HEK293T (cell line): ENCODE data around the gene CELA2A.

Experiments
- CTCF ChIA-PET: fragments of 350-600 bp; formaldehyde crosslinking; extraction: SDS; loops from one replicate; lab custom pipeline; 2021; ENCODE audit warnings: antibody characterized with exemption, inconsistent platforms; lab: Yijun Ruan, JAX
- POLR2A ChIA-PET: fragments of 350-600 bp; formaldehyde crosslinking; extraction: SDS; loops from one replicate; lab custom pipeline; 2020; ENCODE audit warnings: antibody characterized with exemption, inconsistent platforms; lab: Yijun Ruan, JAX
- DNase-seq: peaks from one replicate; pipeline ENCODE4 v3.0.0; 2012; ENCODE audit warnings: mixed read lengths; ENCODE audit errors: extremely low spot score
- ARNT ChIP-seq: fragments of 450-650 bp; IDR thresholded peaks from 2 replicates; pipeline ENCODE4 v1.6.1; 2017; ENCODE audit warnings: mild to moderate bottlenecking
- BHLHE40 ChIP-seq: fragments of 450-650 bp; IDR thresholded peaks from 2 replicates; pipeline ENCODE4 v1.6.1; 2016; ENCODE audit warnings: mild to moderate bottlenecking, moderate library complexity, borderline replicate concordance
- CTBP1 ChIP-seq: fragments of 450-650 bp; IDR thresholded peaks from 2 replicates; pipeline ENCODE4 v1.6.1; 2016; ENCODE audit warnings: borderline replicate concordance
- ELF4 ChIP-seq: fragments of 450-650 bp; IDR thresholded peaks from 2 replicates; pipeline ENCODE4 v1.6.1; 2017; ENCODE audit warnings: antibody characterized with exemption
- FOXA1 ChIP-seq: fragments of 450-650 bp; IDR thresholded peaks from 2 replicates; pipeline ENCODE4 v1.6.1; 2016; ENCODE audit warnings: mild to moderate bottlenecking
- FOXK2 ChIP-seq: fragments of 450-650 bp; IDR thresholded peaks from 2 replicates; pipeline ENCODE4 v1.6.1; 2016; ENCODE audit warnings: mild to moderate bottlenecking
- FOXM1 ChIP-seq: fragments of 450-650 bp; IDR thresholded peaks from 2 replicates; pipeline ENCODE4 v1.6.1; 2017; ENCODE audit warnings: mild to moderate bottlenecking, borderline replicate concordance
- HDGF ChIP-seq: fragments of 450-650 bp; IDR thresholded peaks from 2 replicates; pipeline ENCODE4 v1.6.1; 2017; ENCODE audit warnings: antibody characterized with exemption, borderline replicate concordance
- L3MBTL2 ChIP-seq: fragments of 450-650 bp; conservative IDR thresholded peaks from 2 replicates; pipeline ENCODE4 v1.6.1; 2016; ENCODE audit warnings: mild to moderate bottlenecking
- LEF1 ChIP-seq: fragments of 450-650 bp; IDR thresholded peaks from 2 replicates; pipeline ENCODE4 v1.6.1; 2017; ENCODE audit warnings: mild to moderate bottlenecking, borderline replicate concordance
- NFRKB ChIP-seq: fragments of 450-650 bp; IDR thresholded peaks from 2 replicates; pipeline ENCODE4 v1.6.1; 2016; ENCODE audit warnings: mild to moderate bottlenecking, moderate library complexity
- SP1 ChIP-seq: fragments of 450-650 bp; IDR thresholded peaks from 2 replicates; pipeline ENCODE4 v1.6.1; 2017
- SUZ12 ChIP-seq: fragments of 450-650 bp; IDR thresholded peaks from 2 replicates; pipeline ENCODE4 v1.6.1; 2016; ENCODE audit warnings: mild to moderate bottlenecking
- TARDBP ChIP-seq: fragments of 450-650 bp; IDR thresholded peaks from 2 replicates; pipeline ENCODE4 v1.6.1; 2016
- ZNF384 ChIP-seq: fragments of 450-650 bp; IDR thresholded peaks from 2 replicates; pipeline ENCODE4 v1.6.1; 2016
- TF ChIP-seq, protein P1 (sequence below): fragments of 450-650 bp; IDR thresholded peaks from 2 replicates; pipeline ENCODE4 v1.6.1; 2016

CELA2A gene

DNA sequence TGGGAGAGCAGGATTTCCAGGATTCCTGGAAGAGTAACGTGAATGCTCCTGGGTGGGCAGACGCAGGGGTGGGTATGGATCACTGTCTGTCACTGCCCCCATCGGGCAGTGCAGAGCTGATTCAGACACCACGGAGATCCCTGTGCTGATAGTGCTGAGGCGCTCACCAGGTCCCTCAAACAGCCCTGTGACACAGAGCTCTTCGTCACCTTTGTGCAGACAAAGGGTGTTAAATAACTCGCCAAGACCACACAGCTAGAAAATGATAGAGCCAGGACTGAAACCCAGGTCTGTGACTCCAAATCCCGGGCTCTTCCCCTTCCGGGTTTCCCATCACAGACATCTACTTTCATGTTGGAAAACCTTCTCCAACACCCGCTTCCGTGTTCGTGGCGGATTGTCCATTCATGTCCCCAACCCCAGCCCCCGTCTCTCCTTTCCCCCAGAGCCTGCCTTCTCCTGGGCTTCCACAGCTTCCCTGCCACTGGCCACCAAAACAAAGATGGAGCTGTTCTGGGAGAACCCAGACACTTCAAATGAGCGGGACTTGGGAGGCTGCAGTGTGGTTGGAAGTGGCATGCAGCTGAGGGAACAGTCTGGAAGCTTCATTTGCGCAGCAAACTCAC lies 44.2 kb upstream of the CELA2A start:
- POLR2A ChIA-PET: no interaction called here
- DNase-seq: no peak
- TF ChIP-seq TARDBP (no peak), SUZ12 (no peak), ARNT (no peak), FOXA1 (no peak), FOXM1 (no peak), SP1 (no peak), NFRKB (no peak), CTBP1 (no peak), ZNF384 (no peak), FOXK2 (no peak), LEF1 (no peak), HDGF (no peak), BHLHE40 (no peak), ELF4 (no peak), L3MBTL2 (no peak)
- TF ChIP-seq, protein P1, sequence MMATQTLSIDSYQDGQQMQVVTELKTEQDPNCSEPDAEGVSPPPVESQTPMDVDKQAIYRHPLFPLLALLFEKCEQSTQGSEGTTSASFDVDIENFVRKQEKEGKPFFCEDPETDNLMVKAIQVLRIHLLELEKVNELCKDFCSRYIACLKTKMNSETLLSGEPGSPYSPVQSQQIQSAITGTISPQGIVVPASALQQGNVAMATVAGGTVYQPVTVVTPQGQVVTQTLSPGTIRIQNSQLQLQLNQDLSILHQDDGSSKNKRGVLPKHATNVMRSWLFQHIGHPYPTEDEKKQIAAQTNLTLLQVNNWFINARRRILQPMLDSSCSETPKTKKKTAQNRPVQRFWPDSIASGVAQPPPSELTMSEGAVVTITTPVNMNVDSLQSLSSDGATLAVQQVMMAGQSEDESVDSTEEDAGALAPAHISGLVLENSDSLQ: no peak
- CTCF ChIA-PET: interaction anchor here (0.8 to 1.5 kb wide), 2 partner anchors 89 to 254 kb away, joined by 3 read pairs; no protein-coding TSS in a partner anchor

DNA sequence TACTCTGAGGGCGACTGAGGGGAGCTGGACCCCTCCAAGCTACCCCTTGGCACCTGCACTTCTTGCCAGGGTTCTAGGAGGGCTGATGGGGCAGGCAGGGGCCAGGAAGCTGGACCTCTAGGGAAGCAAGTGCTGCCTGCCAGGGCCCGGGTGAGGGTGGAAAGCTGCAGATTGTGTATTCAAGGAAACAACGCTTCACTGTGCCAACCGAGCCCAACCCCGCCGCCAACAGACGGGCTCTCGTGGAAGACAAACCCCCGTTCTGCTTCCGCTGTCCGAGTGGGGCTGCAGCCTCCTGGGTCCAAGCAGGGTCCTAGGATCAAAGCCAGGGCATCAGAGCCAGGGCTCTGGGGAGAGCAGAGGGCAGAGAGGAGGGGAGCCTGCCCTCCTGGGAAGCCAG lies 43.7 kb upstream of the CELA2A start:
- CTCF ChIA-PET: interaction anchor here (1.5 kb wide), 1 partner anchor 90 kb away, joined by 3 read pairs; no protein-coding TSS in a partner anchor
- TF ChIP-seq ZNF384 (no peak), HDGF (no peak), SUZ12 (no peak), ARNT (no peak)
- DNase-seq: no peak
- POLR2A ChIA-PET: no interaction called here

DNA sequence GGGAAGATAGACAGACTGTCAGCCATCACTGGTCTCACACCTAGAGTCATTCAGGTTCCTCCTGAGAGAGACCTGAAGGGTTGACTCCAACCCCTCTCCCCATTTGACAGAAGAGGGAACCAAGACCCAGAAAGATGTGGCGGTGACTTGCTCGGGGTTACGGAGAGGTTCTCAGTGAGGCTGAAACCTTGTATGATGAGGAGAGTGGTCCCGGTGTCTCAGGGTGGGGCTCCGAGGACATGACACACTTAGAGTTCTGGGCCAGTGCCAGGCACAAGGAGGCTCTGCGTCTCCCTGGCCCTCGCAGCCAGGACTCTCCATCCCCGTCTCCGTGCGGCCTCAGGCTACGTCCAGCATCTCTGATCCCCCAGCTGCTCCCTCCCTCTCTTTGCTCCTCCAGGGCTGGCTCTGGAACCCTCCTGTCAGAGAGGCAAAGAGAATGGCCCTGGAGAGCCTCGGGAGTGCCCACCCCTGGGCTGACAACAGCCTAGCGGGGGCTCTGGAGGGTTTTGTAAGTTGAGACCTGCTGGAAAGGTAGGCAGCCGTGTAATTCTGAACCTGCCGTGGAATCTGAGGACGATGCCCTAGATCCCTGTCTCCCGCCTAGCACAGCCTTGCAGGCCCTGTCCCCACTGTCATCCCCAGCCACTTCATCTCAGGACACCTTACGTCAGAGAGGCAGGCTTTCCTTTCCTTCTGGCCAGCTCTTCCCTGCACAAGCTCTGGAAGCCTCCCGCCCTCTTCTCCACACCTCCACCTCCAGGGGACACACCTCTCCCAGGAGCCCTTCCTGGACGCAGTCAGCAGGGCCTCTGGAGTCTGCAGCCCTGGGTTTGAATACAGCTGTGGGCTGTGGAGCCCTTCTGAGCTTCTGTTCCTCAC lies 42.7 kb upstream of the CELA2A start:
- no peak for DNase-seq
- TF ChIP-seq CTBP1: no peak
- no peak for TF ChIP-seq ELF4
- ChIA-PET POLR2A (no interaction called here), CTCF (no interaction called here)

DNA sequence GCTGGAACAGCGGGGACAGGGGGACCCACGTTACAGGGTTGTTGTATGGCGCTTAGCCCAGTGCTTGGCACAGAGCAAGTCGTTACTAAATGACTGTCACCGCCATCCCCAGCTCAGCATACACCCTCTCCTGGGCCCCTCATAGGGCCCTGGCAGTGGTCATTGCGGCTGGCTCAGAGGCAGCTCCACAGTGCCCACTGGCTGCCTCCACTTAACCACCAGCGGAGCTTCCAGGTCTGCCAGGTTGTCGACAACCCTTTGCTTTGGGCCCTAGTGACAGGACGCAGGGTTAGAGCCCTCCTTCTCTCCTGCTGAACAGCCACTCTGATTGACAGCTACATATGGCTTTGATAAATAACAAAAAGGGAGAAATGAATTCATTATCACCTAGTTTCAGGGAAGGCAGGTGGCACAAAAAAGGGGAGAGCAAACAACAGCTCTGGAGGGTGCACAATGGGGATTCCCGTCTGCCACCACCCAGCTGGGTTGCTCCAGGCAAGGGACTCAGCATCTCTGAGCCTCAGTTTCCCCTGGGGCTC lies 42.0 kb upstream of the CELA2A start:
- POLR2A ChIA-PET: no interaction called here
- TF ChIP-seq HDGF: no peak
- no peak for DNase-seq
- CTCF ChIA-PET: no interaction called here

DNA sequence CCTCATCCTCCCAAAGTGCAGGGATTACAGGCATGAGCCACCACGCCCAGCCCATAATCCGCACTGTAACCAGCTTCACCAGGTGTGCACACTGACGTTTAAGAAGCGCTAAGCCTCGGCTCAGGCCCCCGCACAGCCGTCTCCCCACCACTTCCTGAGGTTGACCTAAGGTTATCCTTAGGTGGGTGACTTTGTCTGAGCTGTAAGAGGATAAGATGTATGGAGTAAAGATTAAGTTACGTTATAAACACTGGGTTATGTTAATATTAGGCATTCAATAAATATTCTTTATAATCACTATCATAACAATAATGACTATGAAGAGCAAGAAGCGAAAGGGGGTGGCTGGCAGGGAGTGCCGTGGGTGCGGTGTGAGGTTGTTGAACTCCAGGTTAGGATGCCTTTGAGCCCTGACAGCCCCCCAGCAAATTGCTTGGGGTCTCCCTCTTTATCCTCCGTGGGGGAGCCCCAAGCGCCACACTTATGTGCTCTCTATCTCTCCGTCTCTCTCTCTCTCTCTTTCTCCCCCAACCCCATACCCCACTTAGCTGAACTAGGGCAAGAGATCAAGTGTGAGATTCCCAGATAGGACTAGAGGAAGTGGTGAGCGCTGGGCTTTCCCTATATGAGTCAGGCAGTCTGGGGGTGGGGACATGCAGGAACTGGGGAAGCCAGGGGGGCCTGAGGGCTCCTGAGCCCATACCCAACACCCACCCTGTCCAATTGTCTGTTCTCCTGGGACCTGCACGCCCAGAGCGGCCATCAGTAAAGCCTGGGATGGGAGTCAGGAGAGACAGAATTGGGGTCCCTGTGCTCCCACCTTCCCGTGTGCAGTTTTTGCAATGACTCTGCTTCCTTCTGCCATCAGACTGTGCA lies 39.2 kb upstream of the CELA2A start:
- ChIA-PET CTCF (interaction anchor here (0.6 kb wide), 1 partner anchor 946 kb away, joined by 6 read pairs; no protein-coding TSS in a partner anchor), POLR2A (interaction anchor here (0.9 kb wide), 1 partner anchor 14 kb away, joined by 3 read pairs; no protein-coding TSS in a partner anchor)
- TF ChIP-seq LEF1: no peak
- TF ChIP-seq, protein P1: no peak
- TF ChIP-seq FOXA1: no peak
- no peak for TF ChIP-seq HDGF
- TF ChIP-seq ZNF384: no peak
- no peak for TF ChIP-seq L3MBTL2
- TF ChIP-seq TARDBP: no peak
- no peak for TF ChIP-seq NFRKB
- TF ChIP-seq BHLHE40: no peak
- no peak for TF ChIP-seq FOXM1
- no peak for TF ChIP-seq ARNT
- TF ChIP-seq CTBP1: no peak
- TF ChIP-seq SUZ12: no peak
- TF ChIP-seq ELF4: no peak
- no peak for TF ChIP-seq SP1
- no peak for TF ChIP-seq FOXK2
- no peak for DNase-seq

DNA sequence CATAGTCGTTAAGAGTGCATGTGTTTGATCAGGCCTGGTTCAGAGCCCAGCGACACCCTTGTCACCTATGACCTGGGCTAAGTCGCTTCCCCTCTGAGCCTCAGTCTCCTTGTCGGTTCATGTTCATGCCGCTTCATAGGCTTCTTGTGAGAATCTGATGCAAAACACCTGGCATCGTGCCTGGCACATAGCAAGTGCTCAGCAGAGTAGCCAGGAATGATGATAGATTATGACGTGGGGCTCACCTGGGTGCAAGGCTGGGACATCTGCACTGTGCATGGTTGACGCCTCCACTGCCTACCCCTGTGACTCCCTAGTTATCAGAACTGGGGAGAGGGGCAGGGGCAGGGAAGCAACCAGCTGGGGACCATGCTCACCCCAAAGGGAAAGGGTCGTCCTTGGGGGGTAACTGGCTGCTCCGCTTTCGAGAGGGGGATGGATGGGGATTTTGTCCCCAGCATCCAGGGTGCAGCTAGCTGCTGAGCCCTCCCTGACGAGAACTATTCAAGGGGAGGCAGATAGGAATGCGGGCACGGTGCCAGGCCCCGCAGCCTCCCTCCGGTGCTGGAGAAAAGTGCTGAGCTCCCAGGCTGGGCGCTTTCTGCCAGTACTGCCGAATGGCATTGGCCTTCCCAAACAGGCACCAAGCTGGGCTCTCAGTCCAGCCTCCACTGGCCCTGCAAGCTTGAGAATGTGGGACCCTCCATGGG lies 37.6 kb upstream of the CELA2A start:
- no peak for TF ChIP-seq SUZ12
- TF ChIP-seq LEF1: no peak
- no peak for TF ChIP-seq SP1
- no peak for TF ChIP-seq FOXA1
- TF ChIP-seq ZNF384: no peak
- no peak for TF ChIP-seq HDGF
- TF ChIP-seq ELF4: no peak
- TF ChIP-seq L3MBTL2: no peak
- TF ChIP-seq, protein P1: no peak
- no peak for TF ChIP-seq CTBP1
- TF ChIP-seq FOXK2: no peak
- TF ChIP-seq ARNT: no peak
- no peak for TF ChIP-seq NFRKB
- no peak for TF ChIP-seq BHLHE40
- no peak for TF ChIP-seq FOXM1
- no peak for TF ChIP-seq TARDBP
- CTCF ChIA-PET: interaction anchor here (0.9 kb wide), 1 partner anchor 93 kb away, joined by 3 read pairs; no protein-coding TSS in a partner anchor
- POLR2A ChIA-PET: no interaction called here
- DNase-seq: no peak
